ENCODE results near the gene ETNK2. TPM values are rescaled to one million over a fixed set of nuclear protein-coding genes. Genes with fewer than 3 reads are reported as not detected.
A peak's percentile ranks its signal among the peaks of the same experiment; 100 is the strongest.

The ETNK2 gene
- total and polyA plus RNA-seq, 2 of the 13 experiments (the other 11 are each of a cell fraction or from before 2014, with no cell fraction given): 15.5 to 42.8 TPM

GRCh38 chr1:204127597-204128242 is 24.1 kb downstream of the ETNK2 start (continued):
- TF ChIP-seq, protein P1, sequence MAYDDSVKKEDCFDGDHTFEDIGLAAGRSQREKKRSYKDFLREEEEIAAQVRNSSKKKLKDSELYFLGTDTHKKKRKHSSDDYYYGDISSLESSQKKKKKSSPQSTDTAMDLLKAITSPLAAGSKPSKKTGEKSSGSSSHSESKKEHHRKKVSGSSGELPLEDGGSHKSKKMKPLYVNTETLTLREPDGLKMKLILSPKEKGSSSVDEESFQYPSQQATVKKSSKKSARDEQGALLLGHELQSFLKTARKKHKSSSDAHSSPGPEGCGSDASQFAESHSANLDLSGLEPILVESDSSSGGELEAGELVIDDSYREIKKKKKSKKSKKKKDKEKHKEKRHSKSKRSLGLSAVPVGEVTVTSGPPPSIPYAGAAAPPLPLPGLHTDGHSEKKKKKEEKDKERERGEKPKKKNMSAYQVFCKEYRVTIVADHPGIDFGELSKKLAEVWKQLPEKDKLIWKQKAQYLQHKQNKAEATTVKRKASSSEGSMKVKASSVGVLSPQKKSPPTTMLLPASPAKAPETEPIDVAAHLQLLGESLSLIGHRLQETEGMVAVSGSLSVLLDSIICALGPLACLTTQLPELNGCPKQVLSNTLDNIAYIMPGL (CRISPR knock-in tag; IDR thresholded peaks at IDR 0.05; ENCODE audit: borderline replicate concordance in 1 of 2, low read depth in 1 of 2): peak; percentile 23 to 63; a peak in 1 of 4 replicates
- TF ChIP-seq ZC3H4 (CRISPR knock-in tag; IDR thresholded peaks at IDR 0.05; ENCODE audit: borderline replicate concordance): no peak
- TF ChIP-seq, protein P2, sequence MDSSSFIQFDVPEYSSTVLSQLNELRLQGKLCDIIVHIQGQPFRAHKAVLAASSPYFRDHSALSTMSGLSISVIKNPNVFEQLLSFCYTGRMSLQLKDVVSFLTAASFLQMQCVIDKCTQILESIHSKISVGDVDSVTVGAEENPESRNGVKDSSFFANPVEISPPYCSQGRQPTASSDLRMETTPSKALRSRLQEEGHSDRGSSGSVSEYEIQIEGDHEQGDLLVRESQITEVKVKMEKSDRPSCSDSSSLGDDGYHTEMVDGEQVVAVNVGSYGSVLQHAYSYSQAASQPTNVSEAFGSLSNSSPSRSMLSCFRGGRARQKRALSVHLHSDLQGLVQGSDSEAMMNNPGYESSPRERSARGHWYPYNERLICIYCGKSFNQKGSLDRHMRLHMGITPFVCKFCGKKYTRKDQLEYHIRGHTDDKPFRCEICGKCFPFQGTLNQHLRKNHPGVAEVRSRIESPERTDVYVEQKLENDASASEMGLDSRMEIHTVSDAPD (CRISPR knock-in tag; IDR thresholded peaks at IDR 0.05): no peak
- no peak for TF ChIP-seq SETDB1 (CRISPR knock-in tag; IDR thresholded peaks at IDR 0.05; ENCODE audit: borderline replicate concordance)
- no peak for TF ChIP-seq ATM (IDR thresholded peaks at IDR 0.05; ENCODE audit: borderline replicate concordance)
- TF ChIP-seq ZNF224 (CRISPR knock-in tag; IDR thresholded peaks at IDR 0.05): no peak
- TF ChIP-seq, protein P3, sequence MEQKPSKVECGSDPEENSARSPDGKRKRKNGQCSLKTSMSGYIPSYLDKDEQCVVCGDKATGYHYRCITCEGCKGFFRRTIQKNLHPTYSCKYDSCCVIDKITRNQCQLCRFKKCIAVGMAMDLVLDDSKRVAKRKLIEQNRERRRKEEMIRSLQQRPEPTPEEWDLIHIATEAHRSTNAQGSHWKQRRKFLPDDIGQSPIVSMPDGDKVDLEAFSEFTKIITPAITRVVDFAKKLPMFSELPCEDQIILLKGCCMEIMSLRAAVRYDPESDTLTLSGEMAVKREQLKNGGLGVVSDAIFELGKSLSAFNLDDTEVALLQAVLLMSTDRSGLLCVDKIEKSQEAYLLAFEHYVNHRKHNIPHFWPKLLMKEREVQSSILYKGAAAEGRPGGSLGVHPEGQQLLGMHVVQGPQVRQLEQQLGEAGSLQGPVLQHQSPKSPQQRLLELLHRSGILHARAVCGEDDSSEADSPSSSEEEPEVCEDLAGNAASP (CRISPR knock-in tag; IDR thresholded peaks at IDR 0.05; ENCODE audit: borderline replicate concordance): 0 out of 2 replicates have a peak, but pooled peaks have one; percentile 20
- TF ChIP-seq ZNF83 (CRISPR knock-in tag; IDR thresholded peaks at IDR 0.05; ENCODE audit: borderline replicate concordance): no peak
- TF ChIP-seq, protein P4, sequence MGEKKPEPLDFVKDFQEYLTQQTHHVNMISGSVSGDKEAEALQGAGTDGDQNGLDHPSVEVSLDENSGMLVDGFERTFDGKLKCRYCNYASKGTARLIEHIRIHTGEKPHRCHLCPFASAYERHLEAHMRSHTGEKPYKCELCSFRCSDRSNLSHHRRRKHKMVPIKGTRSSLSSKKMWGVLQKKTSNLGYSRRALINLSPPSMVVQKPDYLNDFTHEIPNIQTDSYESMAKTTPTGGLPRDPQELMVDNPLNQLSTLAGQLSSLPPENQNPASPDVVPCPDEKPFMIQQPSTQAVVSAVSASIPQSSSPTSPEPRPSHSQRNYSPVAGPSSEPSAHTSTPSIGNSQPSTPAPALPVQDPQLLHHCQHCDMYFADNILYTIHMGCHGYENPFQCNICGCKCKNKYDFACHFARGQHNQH (CRISPR knock-in tag; IDR thresholded peaks at IDR 0.05): no peak
- TF ChIP-seq ZNF446 (CRISPR knock-in tag; IDR thresholded peaks at IDR 0.05): no peak
- no peak for TF ChIP-seq NFAT5 (CRISPR knock-in tag; IDR thresholded peaks at IDR 0.05)
